WTC11 (cell line): Measurements from ENCODE around the gene CORO2B. TPM values are rescaled to one million over a fixed set of nuclear protein-coding genes. Genes with fewer than 3 reads are reported as not detected.

Source experiments
- ATAC-seq: fragments of 200-7000 bp; cut with Tn5 transposase; 2 replicates; pipeline ENCODE4 v1.10.0; 2021; ENCODE audit warnings: mild to moderate bottlenecking, moderate library complexity
- CTCF ChIA-PET: fragments of 300-600 bp; sonication (Branson Sonifier 250); formaldehyde crosslinking; loops from one replicate; lab custom pipeline; 2021; ENCODE audit warnings: antibody characterized with exemption; lab: Charles Lee
- POLR2A ChIA-PET: fragments of 350-600 bp; sonication (Branson Sonifier 250); formaldehyde crosslinking; loops from one replicate; lab custom pipeline; 2021; ENCODE audit warnings: antibody characterized with exemption; lab: Charles Lee
- DNase-seq: peaks from one replicate; pipeline ENCODE4 v3.0.0; 2021; ENCODE audit warnings: low spot score
- H3K27ac Mint-ChIP-seq: 2 replicates; pipeline ENCODE4 v1.8.0; 2021; ENCODE audit warnings: mixed read lengths
- H3K27me3 Mint-ChIP-seq: 2 replicates; pipeline ENCODE4 v1.8.0; 2021; ENCODE audit warnings: low read depth, mild to moderate bottlenecking, moderate library complexity, mixed read lengths
- H3K36me3 Mint-ChIP-seq: 2 replicates; pipeline ENCODE4 v1.8.0; 2021; ENCODE audit warnings: mixed read lengths
- H3K4me1 Mint-ChIP-seq: 2 replicates; pipeline ENCODE4 v1.8.0; 2022; ENCODE audit warnings: mixed read lengths
- H3K4me3 Mint-ChIP-seq: 2 replicates; pipeline ENCODE4 v1.8.0; 2021; ENCODE audit warnings: mild to moderate bottlenecking, moderate library complexity, mixed read lengths
- H3K9me3 Mint-ChIP-seq: 2 replicates; pipeline ENCODE4 v1.8.0; 2021; ENCODE audit warnings: mixed read lengths
- CREB1 ChIP-seq: sonication (generic); formaldehyde crosslinking; IDR thresholded peaks from 2 replicates; pipeline ENCODE4 v1.8.0; 2023; ENCODE audit warnings: mild to moderate bottlenecking, missing genetic modification reagents
- CREM ChIP-seq: sonication (generic); formaldehyde crosslinking; IDR thresholded peaks from 2 replicates; pipeline ENCODE4 v1.8.1; 2022; ENCODE audit warnings: mild to moderate bottlenecking, missing genetic modification reagents, moderate library complexity
- EMX1 ChIP-seq: fragments of 250-450 bp; sonication (Bioruptor Pico); IDR thresholded peaks from 2 replicates; pipeline ENCODE4 v1.8.0; 2021; ENCODE audit warnings: mild to moderate bottlenecking
- ESRRA ChIP-seq: sonication (generic); formaldehyde crosslinking; IDR thresholded peaks from 2 replicates; pipeline ENCODE4 v1.8.1; 2022; ENCODE audit warnings: mild to moderate bottlenecking, missing genetic modification reagents, borderline replicate concordance
- ETV6 ChIP-seq: sonication (generic); formaldehyde crosslinking; IDR thresholded peaks from 2 replicates; pipeline ENCODE4 v1.8.1; 2022; ENCODE audit warnings: mild to moderate bottlenecking, missing genetic modification reagents
- FOXK1 ChIP-seq: sonication (generic); formaldehyde crosslinking; IDR thresholded peaks from 2 replicates; pipeline ENCODE4 v1.8.0; 2022; ENCODE audit warnings: mild to moderate bottlenecking, moderate library complexity, missing genetic modification reagents
- GABPB1 ChIP-seq: sonication (generic); formaldehyde crosslinking; IDR thresholded peaks from 2 replicates; pipeline ENCODE4 v1.8.1; 2023; ENCODE audit warnings: mild to moderate bottlenecking, missing genetic modification reagents
- HMGA2 ChIP-seq: fragments of 250-450 bp; sonication (Bioruptor Pico); IDR thresholded peaks from 2 replicates; pipeline ENCODE4 v1.4.0; 2021; ENCODE audit warnings: mild to moderate bottlenecking, moderate library complexity
- IRF2 ChIP-seq: sonication (generic); formaldehyde crosslinking; IDR thresholded peaks from 2 replicates; pipeline ENCODE4 v1.8.0; 2022; ENCODE audit warnings: low read depth, missing genetic modification reagents, borderline replicate concordance
- KAT7 ChIP-seq: sonication (generic); formaldehyde crosslinking; IDR thresholded peaks from 2 replicates; pipeline ENCODE4 v1.8.1; 2023; ENCODE audit warnings: missing genetic modification reagents, mild to moderate bottlenecking, borderline replicate concordance
- NFATC4 ChIP-seq: fragments of 250-450 bp; sonication (Bioruptor Pico); IDR thresholded peaks from 2 replicates; pipeline ENCODE4 v1.9.0; 2021; ENCODE audit warnings: mild to moderate bottlenecking
- NR1H2 ChIP-seq: sonication (generic); formaldehyde crosslinking; IDR thresholded peaks from 2 replicates; pipeline ENCODE4 v1.9.0; 2021; ENCODE audit warnings: mild to moderate bottlenecking, moderate library complexity, missing genetic modification reagents
- NR2C2 ChIP-seq: sonication (generic); formaldehyde crosslinking; IDR thresholded peaks from 2 replicates; pipeline ENCODE4 v1.8.0; 2022; ENCODE audit warnings: mild to moderate bottlenecking, missing genetic modification reagents
- RELA ChIP-seq: sonication (generic); formaldehyde crosslinking; IDR thresholded peaks from 2 replicates; pipeline ENCODE4 v1.8.1; 2022; ENCODE audit warnings: missing genetic modification reagents, mild to moderate bottlenecking, borderline replicate concordance
- SP1 ChIP-seq: sonication (generic); formaldehyde crosslinking; conservative IDR thresholded peaks from 2 replicates; pipeline ENCODE4 v1.8.1; 2022; ENCODE audit warnings: missing genetic modification reagents
- TCF7 ChIP-seq: sonication (generic); formaldehyde crosslinking; IDR thresholded peaks from 2 replicates; pipeline ENCODE4 v1.8.0; 2022; ENCODE audit warnings: mild to moderate bottlenecking, low read depth, missing genetic modification reagents, moderate library complexity
- ZNF121 ChIP-seq: sonication (generic); formaldehyde crosslinking; IDR thresholded peaks from 2 replicates; pipeline ENCODE4 v1.8.0; 2023; ENCODE audit warnings: missing genetic modification reagents
- ZNF232 ChIP-seq: sonication (generic); formaldehyde crosslinking; IDR thresholded peaks from 2 replicates; pipeline ENCODE4 v1.8.0; 2022; ENCODE audit warnings: mild to moderate bottlenecking, missing genetic modification reagents
- ZNF416 ChIP-seq: fragments of 250-450 bp; sonication (Bioruptor Pico); IDR thresholded peaks from 2 replicates; pipeline ENCODE4 v1.9.0; 2021; ENCODE audit warnings: mild to moderate bottlenecking, inconsistent platforms
- ZNF423 ChIP-seq: fragments of 250-450 bp; sonication (Bioruptor Pico); IDR thresholded peaks from 2 replicates; pipeline ENCODE4 v2.1.2; 2022; ENCODE audit warnings: mild to moderate bottlenecking, moderate library complexity
- total RNA-seq: library from RNA; stranded (reverse); gene quantifications from 3 replicates; pipeline ENCODE4 v1.2.3, GENCODE V29; 2021
- TF ChIP-seq, protein P1 (sequence below): sonication (generic); formaldehyde crosslinking; IDR thresholded peaks from 2 replicates; pipeline ENCODE4 v1.8.1; 2023; ENCODE audit warnings: mild to moderate bottlenecking, missing genetic modification reagents, moderate library complexity
- TF ChIP-seq, protein P2 (sequence below): fragments of 250-450 bp; sonication (Bioruptor Pico); IDR thresholded peaks from 2 replicates; pipeline ENCODE4 v2.1.2; 2022; ENCODE audit warnings: mild to moderate bottlenecking, moderate library complexity
- TF ChIP-seq, protein P3 (sequence below): sonication (generic); formaldehyde crosslinking; IDR thresholded peaks from 2 replicates; pipeline ENCODE4 v1.8.0; 2022; ENCODE audit warnings: mild to moderate bottlenecking, missing genetic modification reagents
- TF ChIP-seq, protein P4 (sequence below): sonication (generic); formaldehyde crosslinking; IDR thresholded peaks from 2 replicates; pipeline ENCODE4 v1.8.0; 2022; ENCODE audit warnings: mild to moderate bottlenecking, missing genetic modification reagents
- TF ChIP-seq, protein P5 (sequence below): sonication (generic); formaldehyde crosslinking; IDR thresholded peaks from 2 replicates; pipeline ENCODE4 v1.8.1; 2022; ENCODE audit warnings: mild to moderate bottlenecking, moderate library complexity, missing genetic modification reagents
- TF ChIP-seq, protein P6 (sequence below): sonication (generic); formaldehyde crosslinking; IDR thresholded peaks from 2 replicates; pipeline ENCODE4 v1.8.1; 2023; ENCODE audit warnings: mild to moderate bottlenecking, moderate library complexity, missing genetic modification reagents
- TF ChIP-seq, protein P7 (sequence below): sonication (generic); formaldehyde crosslinking; IDR thresholded peaks from 2 replicates; pipeline ENCODE4 v1.8.0; 2022; ENCODE audit warnings: mild to moderate bottlenecking, missing genetic modification reagents
- TF ChIP-seq, protein P8 (sequence below): sonication (generic); formaldehyde crosslinking; IDR thresholded peaks from 2 replicates; pipeline ENCODE4 v1.8.1; 2023; ENCODE audit warnings: mild to moderate bottlenecking, missing genetic modification reagents, moderate library complexity

The CORO2B gene
- total RNA-seq, 1 experiment from 2014 or later = 4.9 TPM

DNA sequence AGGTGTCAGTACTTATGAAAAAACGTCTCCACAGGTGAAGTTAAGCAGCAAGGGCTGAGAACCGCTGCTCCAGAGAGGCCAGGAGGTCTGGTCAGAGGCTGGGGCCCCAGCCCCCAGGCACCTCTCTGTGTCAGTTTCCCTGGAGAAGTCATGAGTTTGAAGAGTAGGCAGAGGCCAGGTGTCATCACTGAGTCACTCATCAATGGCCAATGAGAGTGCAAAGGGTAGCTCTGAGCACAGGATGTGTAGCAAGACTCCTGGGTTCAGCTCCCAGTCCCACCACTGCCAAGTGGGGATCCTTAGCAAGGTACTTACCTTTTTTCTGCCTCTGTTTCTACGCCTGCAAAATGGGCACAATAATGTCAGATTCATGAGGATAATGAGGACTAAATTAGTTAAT lies 47.9 kb downstream of the CORO2B start:
- TF ChIP-seq, protein P1, sequence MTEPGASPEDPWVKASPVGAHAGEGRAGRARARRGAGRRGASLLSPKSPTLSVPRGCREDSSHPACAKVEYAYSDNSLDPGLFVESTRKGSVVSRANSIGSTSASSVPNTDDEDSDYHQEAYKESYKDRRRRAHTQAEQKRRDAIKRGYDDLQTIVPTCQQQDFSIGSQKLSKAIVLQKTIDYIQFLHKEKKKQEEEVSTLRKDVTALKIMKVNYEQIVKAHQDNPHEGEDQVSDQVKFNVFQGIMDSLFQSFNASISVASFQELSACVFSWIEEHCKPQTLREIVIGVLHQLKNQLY (CRISPR knock-in tag) = no peak
- TF ChIP-seq, protein P2, sequence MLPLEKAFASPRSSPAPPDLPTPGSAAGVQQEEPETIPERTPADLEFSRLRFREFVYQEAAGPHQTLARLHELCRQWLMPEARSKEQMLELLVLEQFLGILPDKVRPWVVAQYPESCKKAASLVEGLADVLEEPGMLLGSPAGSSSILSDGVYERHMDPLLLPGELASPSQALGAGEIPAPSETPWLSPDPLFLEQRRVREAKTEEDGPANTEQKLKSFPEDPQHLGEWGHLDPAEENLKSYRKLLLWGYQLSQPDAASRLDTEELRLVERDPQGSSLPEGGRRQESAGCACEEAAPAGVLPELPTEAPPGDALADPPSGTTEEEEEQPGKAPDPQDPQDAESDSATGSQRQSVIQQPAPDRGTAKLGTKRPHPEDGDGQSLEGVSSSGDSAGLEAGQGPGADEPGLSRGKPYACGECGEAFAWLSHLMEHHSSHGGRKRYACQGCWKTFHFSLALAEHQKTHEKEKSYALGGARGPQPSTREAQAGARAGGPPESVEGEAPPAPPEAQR = no peak
- TF ChIP-seq ETV6 (CRISPR knock-in tag) (no peak), SP1 (CRISPR knock-in tag) (no peak), GABPB1 (no peak), IRF2 (CRISPR knock-in tag) (no peak), NR2C2 (CRISPR knock-in tag) (no peak), RELA (no peak), KAT7 (CRISPR knock-in tag) (no peak), CREM (CRISPR knock-in tag) (no peak), NFATC4 (CRISPR knock-in tag) (no peak), NR1H2 (CRISPR knock-in tag) (no peak)
- TF ChIP-seq, protein P3, sequence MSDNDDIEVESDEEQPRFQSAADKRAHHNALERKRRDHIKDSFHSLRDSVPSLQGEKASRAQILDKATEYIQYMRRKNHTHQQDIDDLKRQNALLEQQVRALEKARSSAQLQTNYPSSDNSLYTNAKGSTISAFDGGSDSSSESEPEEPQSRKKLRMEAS (CRISPR knock-in tag) = no peak
- TF ChIP-seq, protein P4, sequence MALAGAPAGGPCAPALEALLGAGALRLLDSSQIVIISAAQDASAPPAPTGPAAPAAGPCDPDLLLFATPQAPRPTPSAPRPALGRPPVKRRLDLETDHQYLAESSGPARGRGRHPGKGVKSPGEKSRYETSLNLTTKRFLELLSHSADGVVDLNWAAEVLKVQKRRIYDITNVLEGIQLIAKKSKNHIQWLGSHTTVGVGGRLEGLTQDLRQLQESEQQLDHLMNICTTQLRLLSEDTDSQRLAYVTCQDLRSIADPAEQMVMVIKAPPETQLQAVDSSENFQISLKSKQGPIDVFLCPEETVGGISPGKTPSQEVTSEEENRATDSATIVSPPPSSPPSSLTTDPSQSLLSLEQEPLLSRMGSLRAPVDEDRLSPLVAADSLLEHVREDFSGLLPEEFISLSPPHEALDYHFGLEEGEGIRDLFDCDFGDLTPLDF (CRISPR knock-in tag) = no peak
- TF ChIP-seq, protein P5, sequence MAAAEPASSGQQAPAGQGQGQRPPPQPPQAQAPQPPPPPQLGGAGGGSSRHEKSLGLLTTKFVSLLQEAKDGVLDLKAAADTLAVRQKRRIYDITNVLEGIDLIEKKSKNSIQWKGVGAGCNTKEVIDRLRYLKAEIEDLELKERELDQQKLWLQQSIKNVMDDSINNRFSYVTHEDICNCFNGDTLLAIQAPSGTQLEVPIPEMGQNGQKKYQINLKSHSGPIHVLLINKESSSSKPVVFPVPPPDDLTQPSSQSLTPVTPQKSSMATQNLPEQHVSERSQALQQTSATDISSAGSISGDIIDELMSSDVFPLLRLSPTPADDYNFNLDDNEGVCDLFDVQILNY (CRISPR knock-in tag) = no peak
- Mint-ChIP-seq H3K9me3 (no peaks in the 10 kb centered on the region), H3K27me3 (no peaks in the 10 kb centered on the region), H3K4me3 (no peak overlapping the region), H3K4me1 (peaks cover 19% of the 10 kb centered on the region), H3K36me3 (no peaks in the 10 kb centered on the region), H3K27ac (no peak overlapping the region)
- DNase-seq = no peak
- CTCF ChIA-PET = interaction anchor here (1.0 to 6.0 kb wide), 6 partner anchors 24 to 405 kb away, joined by 3 to 26 read pairs (median 4); no protein-coding TSS in a partner anchor
- no peak for ATAC-seq
- POLR2A ChIA-PET = no interaction called here

DNA sequence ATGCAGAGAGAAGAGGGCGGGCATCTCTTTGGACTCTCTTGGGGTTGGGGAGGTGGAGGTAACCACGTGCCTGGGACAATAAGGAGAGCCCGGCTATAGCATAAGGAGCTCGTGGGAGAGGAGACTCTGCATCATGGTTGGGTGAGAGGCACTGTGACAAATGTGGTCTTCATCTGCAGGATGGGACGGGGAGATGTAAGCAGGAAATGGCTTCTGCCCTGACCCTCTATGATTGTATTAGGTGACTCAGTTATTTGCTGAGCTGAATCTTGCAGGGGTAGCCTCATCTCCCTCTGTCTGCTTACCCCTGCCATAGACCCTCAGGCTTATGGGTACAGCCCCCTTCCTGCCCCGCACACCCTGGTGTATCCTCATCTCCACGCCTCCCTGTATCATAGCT lies 48.7 kb downstream of the CORO2B start:
- no peak for ATAC-seq
- CTCF ChIA-PET = interaction anchor here (0.5 to 6.0 kb wide), 5 partner anchors 24 to 67 kb away, joined by 3 to 26 read pairs (median 3); no protein-coding TSS in a partner anchor
- DNase-seq = no peak
- no peaks in the 10 kb centered on the region for H3K9me3 Mint-ChIP-seq
- no peaks in the 10 kb centered on the region for H3K36me3 Mint-ChIP-seq
- no peaks in the 10 kb centered on the region for H3K27me3 Mint-ChIP-seq
- H3K4me1 Mint-ChIP-seq = peaks cover 21% of the 10 kb centered on the region
- no peak overlapping the region for H3K4me3 Mint-ChIP-seq
- POLR2A ChIA-PET = no interaction called here
- no peak overlapping the region for H3K27ac Mint-ChIP-seq
- TF ChIP-seq EMX1 (CRISPR knock-in tag) (no peak), ZNF416 (CRISPR knock-in tag) (no peak), CREB1 (CRISPR knock-in tag) (no peak), FOXK1 (CRISPR knock-in tag) (no peak), HMGA2 (CRISPR knock-in tag) (no peak), ESRRA (no peak), ZNF121 (CRISPR knock-in tag) (no peak), ZNF232 (CRISPR knock-in tag) (no peak), TCF7 (CRISPR knock-in tag) (no peak), ZNF423 (CRISPR knock-in tag) (no peak)
- TF ChIP-seq, protein P6, sequence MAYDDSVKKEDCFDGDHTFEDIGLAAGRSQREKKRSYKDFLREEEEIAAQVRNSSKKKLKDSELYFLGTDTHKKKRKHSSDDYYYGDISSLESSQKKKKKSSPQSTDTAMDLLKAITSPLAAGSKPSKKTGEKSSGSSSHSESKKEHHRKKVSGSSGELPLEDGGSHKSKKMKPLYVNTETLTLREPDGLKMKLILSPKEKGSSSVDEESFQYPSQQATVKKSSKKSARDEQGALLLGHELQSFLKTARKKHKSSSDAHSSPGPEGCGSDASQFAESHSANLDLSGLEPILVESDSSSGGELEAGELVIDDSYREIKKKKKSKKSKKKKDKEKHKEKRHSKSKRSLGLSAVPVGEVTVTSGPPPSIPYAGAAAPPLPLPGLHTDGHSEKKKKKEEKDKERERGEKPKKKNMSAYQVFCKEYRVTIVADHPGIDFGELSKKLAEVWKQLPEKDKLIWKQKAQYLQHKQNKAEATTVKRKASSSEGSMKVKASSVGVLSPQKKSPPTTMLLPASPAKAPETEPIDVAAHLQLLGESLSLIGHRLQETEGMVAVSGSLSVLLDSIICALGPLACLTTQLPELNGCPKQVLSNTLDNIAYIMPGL (CRISPR knock-in tag) = no peak
- TF ChIP-seq, protein P1 (CRISPR knock-in tag) = no peak
- TF ChIP-seq, protein P7, sequence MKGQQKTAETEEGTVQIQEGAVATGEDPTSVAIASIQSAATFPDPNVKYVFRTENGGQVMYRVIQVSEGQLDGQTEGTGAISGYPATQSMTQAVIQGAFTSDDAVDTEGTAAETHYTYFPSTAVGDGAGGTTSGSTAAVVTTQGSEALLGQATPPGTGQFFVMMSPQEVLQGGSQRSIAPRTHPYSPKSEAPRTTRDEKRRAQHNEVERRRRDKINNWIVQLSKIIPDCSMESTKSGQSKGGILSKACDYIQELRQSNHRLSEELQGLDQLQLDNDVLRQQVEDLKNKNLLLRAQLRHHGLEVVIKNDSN (CRISPR knock-in tag) = no peak
- TF ChIP-seq, protein P2 = no peak
- TF ChIP-seq, protein P8, sequence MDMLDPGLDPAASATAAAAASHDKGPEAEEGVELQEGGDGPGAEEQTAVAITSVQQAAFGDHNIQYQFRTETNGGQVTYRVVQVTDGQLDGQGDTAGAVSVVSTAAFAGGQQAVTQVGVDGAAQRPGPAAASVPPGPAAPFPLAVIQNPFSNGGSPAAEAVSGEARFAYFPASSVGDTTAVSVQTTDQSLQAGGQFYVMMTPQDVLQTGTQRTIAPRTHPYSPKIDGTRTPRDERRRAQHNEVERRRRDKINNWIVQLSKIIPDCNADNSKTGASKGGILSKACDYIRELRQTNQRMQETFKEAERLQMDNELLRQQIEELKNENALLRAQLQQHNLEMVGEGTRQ (CRISPR knock-in tag) = no peak
